ENCODE measurements around the gene PIP5K1A.

Gene PIP5K1A

DNA sequence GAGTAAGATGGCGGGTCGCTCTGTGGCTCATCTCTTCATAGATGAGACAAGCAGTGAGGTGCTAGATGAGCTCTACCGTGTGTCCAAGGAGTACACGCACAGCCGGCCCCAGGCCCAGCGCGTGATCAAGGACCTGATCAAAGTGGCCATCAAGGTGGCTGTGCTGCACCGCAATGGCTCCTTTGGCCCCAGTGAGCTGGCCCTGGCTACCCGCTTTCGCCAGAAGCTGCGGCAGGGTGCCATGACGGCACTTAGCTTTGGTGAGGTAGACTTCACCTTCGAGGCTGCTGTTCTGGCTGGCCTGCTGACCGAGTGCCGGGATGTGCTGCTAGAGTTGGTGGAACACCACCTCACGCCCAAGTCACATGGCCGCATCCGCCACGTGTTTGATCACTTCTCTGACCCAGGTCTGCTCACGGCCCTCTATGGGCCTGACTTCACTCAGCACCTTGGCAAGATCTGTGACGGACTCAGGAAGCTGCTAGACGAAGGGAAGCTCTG is 39.6 kb upstream of the PIP5K1A start:
- Histone ChIP-seq H3K4me3 (IDR thresholded peaks at IDR 0.05; ENCODE audit: insufficient read depth, low read depth, low read length) (no peak overlapping the region), H3K4me2 (no peak overlapping the region), H3K79me2 (ENCODE audit: insufficient read depth, low read depth) (no peaks in the 10 kb centered on the region), H3K27ac (no peak overlapping the region), H2AFZ (ENCODE audit: low read depth) (no peak overlapping the region), H3K27me3 (ENCODE audit: insufficient read depth, low read depth) (no peaks in the 10 kb centered on the region), H3K4me1 (ENCODE audit: low read depth, poor library complexity, severe bottlenecking) (peaks cover 22% of the 10 kb centered on the region), H3K36me3 (ENCODE audit: insufficient read depth) (no peaks in the 10 kb centered on the region), H3K9ac (no peak overlapping the region), H4K20me1 (ENCODE audit: insufficient read depth) (no peaks in the 10 kb centered on the region)
- TF ChIP-seq, protein P1, sequence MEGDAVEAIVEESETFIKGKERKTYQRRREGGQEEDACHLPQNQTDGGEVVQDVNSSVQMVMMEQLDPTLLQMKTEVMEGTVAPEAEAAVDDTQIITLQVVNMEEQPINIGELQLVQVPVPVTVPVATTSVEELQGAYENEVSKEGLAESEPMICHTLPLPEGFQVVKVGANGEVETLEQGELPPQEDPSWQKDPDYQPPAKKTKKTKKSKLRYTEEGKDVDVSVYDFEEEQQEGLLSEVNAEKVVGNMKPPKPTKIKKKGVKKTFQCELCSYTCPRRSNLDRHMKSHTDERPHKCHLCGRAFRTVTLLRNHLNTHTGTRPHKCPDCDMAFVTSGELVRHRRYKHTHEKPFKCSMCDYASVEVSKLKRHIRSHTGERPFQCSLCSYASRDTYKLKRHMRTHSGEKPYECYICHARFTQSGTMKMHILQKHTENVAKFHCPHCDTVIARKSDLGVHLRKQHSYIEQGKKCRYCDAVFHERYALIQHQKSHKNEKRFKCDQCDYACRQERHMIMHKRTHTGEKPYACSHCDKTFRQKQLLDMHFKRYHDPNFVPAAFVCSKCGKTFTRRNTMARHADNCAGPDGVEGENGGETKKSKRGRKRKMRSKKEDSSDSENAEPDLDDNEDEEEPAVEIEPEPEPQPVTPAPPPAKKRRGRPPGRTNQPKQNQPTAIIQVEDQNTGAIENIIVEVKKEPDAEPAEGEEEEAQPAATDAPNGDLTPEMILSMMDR (conservative IDR thresholded peaks at IDR 0.05; ENCODE audit: low read depth, low read length) = no peak

DNA sequence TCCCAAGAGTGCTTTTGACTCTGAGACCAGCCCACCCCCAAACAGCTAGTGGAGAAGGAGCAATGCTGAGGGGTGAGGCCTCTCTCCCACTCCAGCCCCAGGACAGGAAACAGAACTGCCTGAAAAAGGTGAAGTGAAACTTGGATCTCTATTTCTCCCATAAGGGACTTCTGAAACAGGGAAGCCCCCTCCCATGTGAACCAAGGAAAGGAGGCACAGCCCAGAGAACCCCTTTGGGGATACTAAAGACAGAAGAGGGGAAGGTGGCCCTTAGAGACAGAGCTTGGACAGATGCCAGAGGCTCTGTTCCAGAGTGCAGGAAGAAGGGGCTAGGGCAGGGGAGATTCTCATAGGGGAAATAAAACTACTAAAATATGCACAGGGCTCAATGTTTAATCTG is 39.0 kb upstream of the PIP5K1A start:
- Histone ChIP-seq H3K4me3 (IDR thresholded peaks at IDR 0.05; ENCODE audit: insufficient read depth, low read depth, low read length) (no peak overlapping the region), H3K27ac (no peak overlapping the region), H3K9ac (no peak overlapping the region), H2AFZ (ENCODE audit: low read depth) (no peak overlapping the region), H3K79me2 (ENCODE audit: insufficient read depth, low read depth) (no peaks in the 10 kb centered on the region), H4K20me1 (ENCODE audit: insufficient read depth) (no peaks in the 10 kb centered on the region), H3K4me2 (no peak overlapping the region), H3K4me1 (ENCODE audit: low read depth, poor library complexity, severe bottlenecking) (peaks cover 22% of the 10 kb centered on the region), H3K36me3 (ENCODE audit: insufficient read depth) (no peaks in the 10 kb centered on the region), H3K27me3 (ENCODE audit: insufficient read depth, low read depth) (no peaks in the 10 kb centered on the region)
- TF ChIP-seq, protein P1 (conservative IDR thresholded peaks at IDR 0.05; ENCODE audit: low read depth, low read length) = no peak

DNA sequence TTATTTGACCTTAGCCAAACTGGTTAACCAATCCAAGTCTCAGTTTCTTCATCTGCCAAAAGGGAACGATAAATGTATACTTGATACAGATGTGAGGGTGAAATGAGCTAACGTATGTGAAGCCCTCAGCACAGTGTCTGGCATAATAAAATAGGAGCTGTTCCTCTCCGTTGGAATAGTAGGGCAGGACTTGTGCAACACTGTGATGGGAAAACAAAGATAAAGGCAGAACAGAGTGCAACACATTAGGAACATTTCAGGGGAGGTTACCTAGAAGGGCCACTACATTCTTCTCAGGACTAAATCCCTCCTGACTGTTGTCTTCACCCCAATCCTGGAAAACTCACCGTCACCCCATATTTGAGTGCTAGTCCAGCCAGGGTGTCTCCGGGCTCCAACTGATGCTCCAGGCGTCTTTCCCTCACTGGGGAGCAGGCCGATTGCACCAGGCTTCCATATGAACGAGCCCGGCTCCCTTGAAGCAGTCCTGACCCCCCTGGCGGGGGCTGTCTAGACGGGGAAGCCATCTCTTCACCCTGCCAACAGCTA is 33.5 kb upstream of the PIP5K1A start:
- Histone ChIP-seq H3K79me2 (ENCODE audit: insufficient read depth, low read depth) (peaks cover 17% of the 10 kb centered on the region), H3K27me3 (ENCODE audit: insufficient read depth, low read depth) (no peaks in the 10 kb centered on the region), H3K9ac (no peak overlapping the region), H3K4me3 (IDR thresholded peaks at IDR 0.05; ENCODE audit: insufficient read depth, low read depth, low read length) (peak overlapping the region; percentile 97), H3K36me3 (ENCODE audit: insufficient read depth) (peaks cover 7% of the 10 kb centered on the region; the same call in 1 of the 2 replicates), H2AFZ (ENCODE audit: low read depth) (peak overlapping the region; percentile 90; the same call in 1 of the 2 replicates), H3K4me2 (peak overlapping the region; percentile 91), H3K4me1 (ENCODE audit: low read depth, poor library complexity, severe bottlenecking) (peaks cover 24% of the 10 kb centered on the region), H3K27ac (no peak overlapping the region), H4K20me1 (ENCODE audit: insufficient read depth) (no peaks in the 10 kb centered on the region)
- TF ChIP-seq, protein P1 (conservative IDR thresholded peaks at IDR 0.05; ENCODE audit: low read depth, low read length) = no peak

DNA sequence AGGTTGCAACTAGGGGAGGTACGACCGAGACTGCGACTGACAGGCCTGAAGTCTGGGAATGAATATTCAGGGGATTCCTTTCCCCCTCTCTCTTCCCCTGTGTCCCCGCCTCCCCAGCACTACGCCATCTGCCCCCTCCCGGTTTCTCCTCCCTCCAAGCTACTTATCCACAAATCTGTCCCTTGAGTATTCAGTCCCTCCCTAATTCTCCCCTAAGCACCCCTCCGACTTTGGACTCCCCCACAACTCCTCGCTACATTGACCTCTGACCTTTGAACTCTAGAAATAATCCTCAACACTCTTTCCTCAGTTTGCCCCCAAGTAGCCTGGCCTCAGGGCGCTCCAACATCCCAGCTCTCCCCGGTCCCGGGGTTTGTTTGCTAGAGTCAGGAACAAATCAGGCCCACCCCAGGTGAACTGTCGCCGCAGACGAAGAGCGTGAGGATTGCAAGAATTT is 33.0 kb upstream of the PIP5K1A start:
- Histone ChIP-seq H4K20me1 (ENCODE audit: insufficient read depth) (no peaks in the 10 kb centered on the region), H2AFZ (ENCODE audit: low read depth) (peak overlapping the region; percentile 90), H3K27me3 (ENCODE audit: insufficient read depth, low read depth) (no peaks in the 10 kb centered on the region), H3K9ac (peak overlapping the region; percentile 62; the same call in 1 of the 2 replicates), H3K4me2 (peak overlapping the region; percentile 91), H3K27ac (peak overlapping the region; percentile 31; the same call in 1 of the 2 replicates), H3K4me1 (ENCODE audit: low read depth, poor library complexity, severe bottlenecking) (peaks cover 24% of the 10 kb centered on the region), H3K4me3 (IDR thresholded peaks at IDR 0.05; ENCODE audit: insufficient read depth, low read depth, low read length) (peak overlapping the region; percentile 97), H3K79me2 (ENCODE audit: insufficient read depth, low read depth) (peaks cover 17% of the 10 kb centered on the region), H3K36me3 (ENCODE audit: insufficient read depth) (peaks cover 7% of the 10 kb centered on the region; the same call in 1 of the 2 replicates)
- TF ChIP-seq, protein P1 (conservative IDR thresholded peaks at IDR 0.05; ENCODE audit: low read depth, low read length) = no peak
